Liver (tissue), 9 donors: ENCODE data around the gene DHFR. TPM values are rescaled to one million over a fixed set of nuclear protein-coding genes. Genes with fewer than 3 reads are reported as not detected.

Experiments used
- DNase-seq: peaks from one replicate; pipeline ENCODE4 v3.0.0-alpha.2; 2017; ENCODE audit warnings: low spot score
- H3K27ac ChIP-seq, 2 donors: one replicate each; pipeline ENCODE4 v1.7.0; 2013; ENCODE audit warnings: inconsistent platforms in 2 of 2, low read length in 2 of 2, control low read depth in 1 of 2, low read depth in 1 of 2, mild to moderate bottlenecking in 1 of 2
- H3K27me3 ChIP-seq, 4 donors: one replicate each; pipeline versions ENCODE4 v1.6.1 to v1.7.0; 2013; ENCODE audit warnings: low read length in 3 of 4, inconsistent platforms in 1 of 4, mild to moderate bottlenecking in 1 of 4, moderate library complexity in 1 of 4; ENCODE audit not compliant: control insufficient read depth in 4 of 4, insufficient read depth in 4 of 4
- H3K36me3 ChIP-seq, 4 donors: one replicate each; pipeline versions ENCODE4 v1.6.1 to v1.7.0; 2013; ENCODE audit warnings: low read length in 3 of 4, mild to moderate bottlenecking in 3 of 4, low read depth in 1 of 4, moderate library complexity in 1 of 4; ENCODE audit not compliant: control insufficient read depth in 4 of 4, insufficient read depth in 3 of 4
- H3K4me1 ChIP-seq, 4 donors: one replicate each; pipeline versions ENCODE4 v1.6.1 to v1.7.0; 2013; ENCODE audit warnings: low read length in 3 of 4, mild to moderate bottlenecking in 3 of 4, moderate library complexity in 1 of 4; ENCODE audit not compliant: control insufficient read depth in 4 of 4, insufficient read depth in 4 of 4
- H3K4me3 ChIP-seq, 3 donors: one replicate each; pipeline versions ENCODE4 v1.6.1 to v1.7.0; 2013; ENCODE audit warnings: low read length in 3 of 3, control low read depth in 1 of 3, low read depth in 1 of 3, mild to moderate bottlenecking in 1 of 3
- H3K9ac ChIP-seq, 2 donors: one replicate each; pipeline ENCODE4 v1.7.0; 2013; ENCODE audit warnings: low read length in 2 of 2, mild to moderate bottlenecking in 2 of 2, moderate library complexity in 2 of 2, control low read depth in 1 of 2, low read depth in 1 of 2
- H3K9me3 ChIP-seq, 4 donors: one replicate each; pipeline versions ENCODE4 v1.6.1 to v1.7.0; 2013; ENCODE audit warnings: low read length in 3 of 4; ENCODE audit not compliant: control insufficient read depth in 4 of 4
- EGR1 ChIP-seq, 2 donors: IDR thresholded peaks; 2 replicates each; pipeline ENCODE4 v1.6.1; 2016 to 2018; ENCODE audit warnings: antibody characterized with exemption in 2 of 2, low read depth in 2 of 2
- FOXA1 ChIP-seq: IDR thresholded peaks from 2 replicates; pipeline ENCODE4 v1.6.1; 2016; ENCODE audit warnings: antibody characterized with exemption
- FOXA2 ChIP-seq: IDR thresholded peaks from 2 replicates; pipeline ENCODE4 v1.6.1; 2016; ENCODE audit warnings: antibody characterized with exemption
- GABPA ChIP-seq, 2 donors: IDR thresholded peaks in 1 of 2; conservative IDR thresholded peaks in 1 of 2; 2 replicates each; pipeline ENCODE4 v1.6.1; 2016; ENCODE audit warnings: antibody characterized with exemption in 2 of 2, mild to moderate bottlenecking in 1 of 2, moderate library complexity in 1 of 2
- HNF4G ChIP-seq: IDR thresholded peaks from 2 replicates; pipeline ENCODE4 v1.6.1; 2016; ENCODE audit warnings: antibody characterized with exemption
- JUND ChIP-seq, 2 donors: IDR thresholded peaks; 2 replicates each; pipeline ENCODE4 v1.6.1; 2016; ENCODE audit warnings: antibody characterized with exemption in 2 of 2
- NR2F2 ChIP-seq: IDR thresholded peaks from 2 replicates; pipeline ENCODE4 v1.6.1; 2016; ENCODE audit warnings: antibody characterized with exemption
- RAD21 ChIP-seq, 2 donors: IDR thresholded peaks; 2 replicates each; pipeline ENCODE4 v1.6.1; 2016; ENCODE audit warnings: antibody characterized with exemption in 2 of 2, mild to moderate bottlenecking in 2 of 2
- RXRA ChIP-seq, 2 donors: IDR thresholded peaks; 2 replicates each; pipeline ENCODE4 v1.6.1; 2017 to 2018; ENCODE audit warnings: antibody characterized with exemption in 2 of 2, mild to moderate bottlenecking in 1 of 2
- SP1 ChIP-seq: IDR thresholded peaks from 2 replicates; pipeline ENCODE4 v1.6.1; 2018; ENCODE audit warnings: antibody characterized with exemption, mild to moderate bottlenecking
- TAF1 ChIP-seq: conservative IDR thresholded peaks from 2 replicates; pipeline ENCODE4 v1.6.1; 2016; ENCODE audit warnings: antibody characterized with exemption, mild to moderate bottlenecking
- YY1 ChIP-seq: IDR thresholded peaks from 2 replicates; pipeline ENCODE4 v1.6.1; 2016; ENCODE audit warnings: antibody characterized with exemption, mild to moderate bottlenecking
- WGBS: extraction: QIAGEN DNeasy Blood & Tissue Kit; methylation state at CpG from one replicate; pipeline ENCODE4 v1.1.7; 2013; 5-methylcytosine and 5-hydroxymethylcytosine counted together
- polyA plus RNA-seq, 2 donors: library from polyadenylated mRNA; stranded (reverse) in 1 of 2; unstranded in 1 of 2; fragments of 200-250 nt in 1 of 2; fragments of >200 nt in 1 of 2; fragmentation: Nextera tagmentation in 1 of 2; extraction: Ambion mirVana in 1 of 2; gene quantifications; one replicate each; pipeline versions ENCODE4 v1.2.1 to v1.2.3, GENCODE V29; 2013 to 2015
- total RNA-seq, 2 donors: library from RNA; depleted of rRNA; stranded (reverse); fragments of >200 nt; gene quantifications; one replicate each; pipeline ENCODE4 v1.2.3, GENCODE V29; 2014
- TF ChIP-seq, protein P1 (sequence below): IDR thresholded peaks from 2 replicates; pipeline ENCODE4 v1.6.1; 2016; ENCODE audit warnings: antibody characterized with exemption
- TF ChIP-seq, protein P2 (sequence below): fragments of 150-350 bp; IDR thresholded peaks from 2 replicates; pipeline ENCODE4 v1.5.1; 2017; ENCODE audit warnings: improper control_type of control experiment, low read depth, low read length; ENCODE audit not compliant: missing input control
- TF ChIP-seq, protein P3 (sequence below): IDR thresholded peaks from 2 replicates; pipeline ENCODE4 v1.6.1; 2016; ENCODE audit warnings: antibody characterized with exemption
- TF ChIP-seq, protein P4 (sequence below): IDR thresholded peaks from 2 replicates; pipeline ENCODE4 v1.6.1; 2016; ENCODE audit warnings: antibody characterized with exemption
- TF ChIP-seq, protein P5 (sequence below): IDR thresholded peaks from 2 replicates; pipeline ENCODE4 v1.6.1; 2016; ENCODE audit warnings: antibody characterized with exemption, mild to moderate bottlenecking
- donor health status: healthy.
- donor health status: healthy.
- donor health status: healthy.
- donor health status: healthy.
- donor health status: healthy.

Gene DHFR
- total and polyA plus RNA-seq, 4 donors: 8.9 to 57.7 (median 13.4) TPM

DNA sequence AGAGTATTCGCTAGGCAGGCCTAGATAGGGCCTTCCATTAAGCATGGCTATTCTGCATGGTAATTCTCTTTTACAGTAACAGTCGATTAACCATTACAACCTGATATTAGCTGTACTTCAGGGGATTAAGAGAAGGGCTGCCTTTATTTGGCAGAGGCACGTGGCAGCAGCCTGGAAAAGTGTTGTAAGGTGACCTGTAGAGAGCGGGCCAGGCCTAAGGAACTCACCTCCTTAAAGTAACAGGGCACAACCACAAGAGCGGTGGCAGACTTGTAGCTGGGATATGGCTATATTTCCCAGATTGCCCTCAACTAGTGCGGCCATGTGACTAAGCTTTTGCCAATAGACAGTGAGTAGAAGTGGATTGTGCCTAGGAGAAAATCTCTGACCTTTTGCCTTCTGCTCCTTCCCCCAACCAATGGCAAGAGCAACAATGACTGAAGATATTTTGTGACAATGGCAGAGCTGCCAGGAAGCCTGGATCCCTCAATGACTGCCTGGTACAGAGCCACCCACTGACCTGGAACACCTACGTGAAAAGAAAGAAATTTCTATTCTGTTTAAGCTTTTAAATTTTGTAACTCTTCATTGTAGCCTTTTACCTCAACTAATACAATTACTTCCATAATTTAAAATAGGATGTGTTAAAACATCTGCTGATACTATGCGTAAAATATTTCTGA lies 65.8 kb downstream of the DHFR start:
- H3K4me3 ChIP-seq: no peak overlapping the region
- H3K4me1 ChIP-seq: peaks cover 0 to 4% (median 0%) of the 10 kb centered on the region in 4 donors
- 90% methylated on average over 8 of the region's 8 CpGs for WGBS
- H3K36me3 ChIP-seq: no peaks in the 10 kb centered on the region
- no peaks in the 10 kb centered on the region for H3K27me3 ChIP-seq
- no peak for TF ChIP-seq FOXA1
- TF ChIP-seq NR2F2: no peak
- TF ChIP-seq RAD21 (IDR thresholded peaks at IDR 0.05): no peak
- TF ChIP-seq, protein P1, sequence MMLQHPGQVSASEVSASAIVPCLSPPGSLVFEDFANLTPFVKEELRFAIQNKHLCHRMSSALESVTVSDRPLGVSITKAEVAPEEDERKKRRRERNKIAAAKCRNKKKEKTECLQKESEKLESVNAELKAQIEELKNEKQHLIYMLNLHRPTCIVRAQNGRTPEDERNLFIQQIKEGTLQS: no peak
- no peak for TF ChIP-seq RXRA (IDR thresholded peaks at IDR 0.05)
- no peak for TF ChIP-seq SP1
- TF ChIP-seq, protein P2, sequence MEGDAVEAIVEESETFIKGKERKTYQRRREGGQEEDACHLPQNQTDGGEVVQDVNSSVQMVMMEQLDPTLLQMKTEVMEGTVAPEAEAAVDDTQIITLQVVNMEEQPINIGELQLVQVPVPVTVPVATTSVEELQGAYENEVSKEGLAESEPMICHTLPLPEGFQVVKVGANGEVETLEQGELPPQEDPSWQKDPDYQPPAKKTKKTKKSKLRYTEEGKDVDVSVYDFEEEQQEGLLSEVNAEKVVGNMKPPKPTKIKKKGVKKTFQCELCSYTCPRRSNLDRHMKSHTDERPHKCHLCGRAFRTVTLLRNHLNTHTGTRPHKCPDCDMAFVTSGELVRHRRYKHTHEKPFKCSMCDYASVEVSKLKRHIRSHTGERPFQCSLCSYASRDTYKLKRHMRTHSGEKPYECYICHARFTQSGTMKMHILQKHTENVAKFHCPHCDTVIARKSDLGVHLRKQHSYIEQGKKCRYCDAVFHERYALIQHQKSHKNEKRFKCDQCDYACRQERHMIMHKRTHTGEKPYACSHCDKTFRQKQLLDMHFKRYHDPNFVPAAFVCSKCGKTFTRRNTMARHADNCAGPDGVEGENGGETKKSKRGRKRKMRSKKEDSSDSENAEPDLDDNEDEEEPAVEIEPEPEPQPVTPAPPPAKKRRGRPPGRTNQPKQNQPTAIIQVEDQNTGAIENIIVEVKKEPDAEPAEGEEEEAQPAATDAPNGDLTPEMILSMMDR: no peak
- TF ChIP-seq HNF4G: no peak
- no peak for TF ChIP-seq GABPA (IDR thresholded peaks at IDR 0.05 in 1 of 2, conservative IDR thresholded peaks at IDR 0.05 in 1 of 2)
- no peak for TF ChIP-seq FOXA2
- TF ChIP-seq, protein P3, sequence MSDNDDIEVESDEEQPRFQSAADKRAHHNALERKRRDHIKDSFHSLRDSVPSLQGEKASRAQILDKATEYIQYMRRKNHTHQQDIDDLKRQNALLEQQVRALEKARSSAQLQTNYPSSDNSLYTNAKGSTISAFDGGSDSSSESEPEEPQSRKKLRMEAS: no peak
- TF ChIP-seq, protein P4, sequence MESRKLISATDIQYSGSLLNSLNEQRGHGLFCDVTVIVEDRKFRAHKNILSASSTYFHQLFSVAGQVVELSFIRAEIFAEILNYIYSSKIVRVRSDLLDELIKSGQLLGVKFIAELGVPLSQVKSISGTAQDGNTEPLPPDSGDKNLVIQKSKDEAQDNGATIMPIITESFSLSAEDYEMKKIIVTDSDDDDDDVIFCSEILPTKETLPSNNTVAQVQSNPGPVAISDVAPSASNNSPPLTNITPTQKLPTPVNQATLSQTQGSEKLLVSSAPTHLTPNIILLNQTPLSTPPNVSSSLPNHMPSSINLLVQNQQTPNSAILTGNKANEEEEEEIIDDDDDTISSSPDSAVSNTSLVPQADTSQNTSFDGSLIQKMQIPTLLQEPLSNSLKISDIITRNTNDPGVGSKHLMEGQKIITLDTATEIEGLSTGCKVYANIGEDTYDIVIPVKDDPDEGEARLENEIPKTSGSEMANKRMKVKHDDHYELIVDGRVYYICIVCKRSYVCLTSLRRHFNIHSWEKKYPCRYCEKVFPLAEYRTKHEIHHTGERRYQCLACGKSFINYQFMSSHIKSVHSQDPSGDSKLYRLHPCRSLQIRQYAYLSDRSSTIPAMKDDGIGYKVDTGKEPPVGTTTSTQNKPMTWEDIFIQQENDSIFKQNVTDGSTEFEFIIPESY: no peak
- TF ChIP-seq, protein P5, sequence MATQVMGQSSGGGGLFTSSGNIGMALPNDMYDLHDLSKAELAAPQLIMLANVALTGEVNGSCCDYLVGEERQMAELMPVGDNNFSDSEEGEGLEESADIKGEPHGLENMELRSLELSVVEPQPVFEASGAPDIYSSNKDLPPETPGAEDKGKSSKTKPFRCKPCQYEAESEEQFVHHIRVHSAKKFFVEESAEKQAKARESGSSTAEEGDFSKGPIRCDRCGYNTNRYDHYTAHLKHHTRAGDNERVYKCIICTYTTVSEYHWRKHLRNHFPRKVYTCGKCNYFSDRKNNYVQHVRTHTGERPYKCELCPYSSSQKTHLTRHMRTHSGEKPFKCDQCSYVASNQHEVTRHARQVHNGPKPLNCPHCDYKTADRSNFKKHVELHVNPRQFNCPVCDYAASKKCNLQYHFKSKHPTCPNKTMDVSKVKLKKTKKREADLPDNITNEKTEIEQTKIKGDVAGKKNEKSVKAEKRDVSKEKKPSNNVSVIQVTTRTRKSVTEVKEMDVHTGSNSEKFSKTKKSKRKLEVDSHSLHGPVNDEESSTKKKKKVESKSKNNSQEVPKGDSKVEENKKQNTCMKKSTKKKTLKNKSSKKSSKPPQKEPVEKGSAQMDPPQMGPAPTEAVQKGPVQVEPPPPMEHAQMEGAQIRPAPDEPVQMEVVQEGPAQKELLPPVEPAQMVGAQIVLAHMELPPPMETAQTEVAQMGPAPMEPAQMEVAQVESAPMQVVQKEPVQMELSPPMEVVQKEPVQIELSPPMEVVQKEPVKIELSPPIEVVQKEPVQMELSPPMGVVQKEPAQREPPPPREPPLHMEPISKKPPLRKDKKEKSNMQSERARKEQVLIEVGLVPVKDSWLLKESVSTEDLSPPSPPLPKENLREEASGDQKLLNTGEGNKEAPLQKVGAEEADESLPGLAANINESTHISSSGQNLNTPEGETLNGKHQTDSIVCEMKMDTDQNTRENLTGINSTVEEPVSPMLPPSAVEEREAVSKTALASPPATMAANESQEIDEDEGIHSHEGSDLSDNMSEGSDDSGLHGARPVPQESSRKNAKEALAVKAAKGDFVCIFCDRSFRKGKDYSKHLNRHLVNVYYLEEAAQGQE: no peak
- TF ChIP-seq TAF1: no peak
- TF ChIP-seq YY1: no peak
- no peak for TF ChIP-seq JUND (IDR thresholded peaks at IDR 0.05)
- no peak for TF ChIP-seq EGR1 (IDR thresholded peaks at IDR 0.05; ENCODE audit: low read depth in 2 of 2)
- DNase-seq: no peak
- H3K27ac ChIP-seq: no peak overlapping the region
- no peaks in the 10 kb centered on the region for H3K9me3 ChIP-seq
- no peak overlapping the region for H3K9ac ChIP-seq
